DOHH2 (cell line): ENCODE results near the gene GALE.
A peak's percentile ranks its signal among the peaks of the same experiment; 100 is the strongest.

ENCODE experiments used
- H3F3A ChIP-seq: fragments of 200-600 bp; sonication (generic), shearing (Covaris generic); 2 replicates; pipeline ENCODE4 v1.6.0; 2016; ENCODE audit warnings: antibody characterized with exemption, mild to moderate bottlenecking; ENCODE audit not compliant: control insufficient read depth, insufficient read depth
- H3K27ac ChIP-seq: fragments of 200-600 bp; sonication (generic); 2 replicates; pipeline ENCODE4 v1.5.1; 2014; ENCODE audit warnings: low read depth, mild to moderate bottlenecking, low read length, moderate library complexity
- H3K27me3 ChIP-seq: fragments of 200-600 bp; sonication (generic); 2 replicates; pipeline ENCODE4 v1.6.1; 2014; ENCODE audit warnings: mild to moderate bottlenecking, low read length, mixed read lengths; ENCODE audit not compliant: control insufficient read depth
- H3K36me3 ChIP-seq: fragments of 200-600 bp; sonication (generic); 2 replicates; pipeline ENCODE4 v1.6.1; 2014; ENCODE audit warnings: mild to moderate bottlenecking, low read length, moderate library complexity, mixed read lengths; ENCODE audit not compliant: control insufficient read depth
- H3K4me1 ChIP-seq: fragments of 200-600 bp; sonication (generic); 2 replicates; pipeline ENCODE4 v1.6.1; 2014; ENCODE audit warnings: mild to moderate bottlenecking, low read length, mixed read lengths; ENCODE audit not compliant: control insufficient read depth
- H3K4me2 ChIP-seq: fragments of 200-600 bp; sonication (generic); 2 replicates; pipeline ENCODE4 v1.6.0; 2014; ENCODE audit warnings: mild to moderate bottlenecking, low read length, moderate library complexity
- H3K4me3 ChIP-seq: fragments of 200-600 bp; sonication (generic); 2 replicates; pipeline ENCODE4 v1.5.1; 2014; ENCODE audit warnings: mild to moderate bottlenecking, low read length, mixed read lengths
- H3K79me2 ChIP-seq: fragments of 200-600 bp; sonication (generic); 2 replicates; pipeline ENCODE4 v1.6.1; 2014; ENCODE audit warnings: mild to moderate bottlenecking, low read length, mixed read lengths; ENCODE audit not compliant: control insufficient read depth
- H3K9me2 ChIP-seq: fragments of 200-600 bp; sonication (generic); replicated peaks from 2 replicates; pipeline ENCODE4 v1.6.1; 2014; ENCODE audit warnings: mild to moderate bottlenecking, low read length, mixed read lengths; ENCODE audit not compliant: control insufficient read depth
- H3K9me3 ChIP-seq: fragments of 200-600 bp; sonication (generic); 2 replicates; pipeline ENCODE4 v1.6.1; 2014; ENCODE audit warnings: antibody characterized with exemption, low read length, mixed read lengths; ENCODE audit not compliant: control insufficient read depth, insufficient read depth
- H4K20me1 ChIP-seq: fragments of 200-600 bp; sonication (generic); 2 replicates; pipeline ENCODE4 v1.6.0; 2014; ENCODE audit warnings: low read depth, mild to moderate bottlenecking, antibody characterized with exemption, low read length, moderate library complexity; ENCODE audit not compliant: control insufficient read depth, insufficient read depth
- EZH2phosphoT487 ChIP-seq: fragments of 200-600 bp; sonication (generic); IDR thresholded peaks from 2 replicates; pipeline ENCODE4 v1.6.1; 2017; ENCODE audit warnings: borderline replicate concordance, mild to moderate bottlenecking, antibody characterized with exemption, low read length, moderate library complexity, mixed read lengths
- TF ChIP-seq, protein P1 (sequence below): fragments of 200-600 bp; sonication (generic); IDR thresholded peaks from one replicate; pipeline ENCODE4 v1.5.1; 2014; ENCODE audit warnings: antibody characterized with exemption, mild to moderate bottlenecking, low read depth, low read length; ENCODE audit not compliant: poor library complexity, severe bottlenecking

The GALE gene

DNA sequence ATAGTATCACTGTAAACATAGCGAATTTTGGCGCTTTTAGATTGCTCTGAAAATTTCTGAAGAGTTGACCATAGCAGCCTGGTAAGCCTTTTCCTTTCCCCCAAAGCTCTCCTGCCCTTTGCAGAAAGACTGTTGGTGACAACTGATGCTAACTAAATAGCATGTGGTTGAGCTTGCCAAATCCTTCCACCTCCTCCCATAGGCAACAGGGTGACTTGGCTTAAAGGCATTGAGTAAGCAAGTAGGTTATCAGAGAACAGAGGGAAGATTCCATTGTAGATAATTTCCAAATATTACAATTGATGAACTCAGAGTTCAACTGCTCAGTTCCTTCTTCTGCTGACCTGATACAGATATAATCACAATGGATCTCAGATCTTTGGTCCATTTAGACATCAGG lies 44.6 kb upstream of the GALE start:
- Histone ChIP-seq H3K27me3 (no peaks in the 10 kb centered on the region), H3K36me3 (peaks cover 27% of the 10 kb centered on the region), H3K27ac (no peak overlapping the region), H3K4me3 (no peak overlapping the region), H3K79me2 (no peaks in the 10 kb centered on the region), H3K4me1 (no peaks in the 10 kb centered on the region), H3K9me3 (no peaks in the 10 kb centered on the region), H3K9me2 (no peaks in the 10 kb centered on the region), H3F3A (0 out of 2 replicates have a peak, but pooled peaks cover 3% of the 10 kb centered on the region), H3K4me2 (no peak overlapping the region), H4K20me1 (no peaks in the 10 kb centered on the region)
- TF ChIP-seq, protein P1, sequence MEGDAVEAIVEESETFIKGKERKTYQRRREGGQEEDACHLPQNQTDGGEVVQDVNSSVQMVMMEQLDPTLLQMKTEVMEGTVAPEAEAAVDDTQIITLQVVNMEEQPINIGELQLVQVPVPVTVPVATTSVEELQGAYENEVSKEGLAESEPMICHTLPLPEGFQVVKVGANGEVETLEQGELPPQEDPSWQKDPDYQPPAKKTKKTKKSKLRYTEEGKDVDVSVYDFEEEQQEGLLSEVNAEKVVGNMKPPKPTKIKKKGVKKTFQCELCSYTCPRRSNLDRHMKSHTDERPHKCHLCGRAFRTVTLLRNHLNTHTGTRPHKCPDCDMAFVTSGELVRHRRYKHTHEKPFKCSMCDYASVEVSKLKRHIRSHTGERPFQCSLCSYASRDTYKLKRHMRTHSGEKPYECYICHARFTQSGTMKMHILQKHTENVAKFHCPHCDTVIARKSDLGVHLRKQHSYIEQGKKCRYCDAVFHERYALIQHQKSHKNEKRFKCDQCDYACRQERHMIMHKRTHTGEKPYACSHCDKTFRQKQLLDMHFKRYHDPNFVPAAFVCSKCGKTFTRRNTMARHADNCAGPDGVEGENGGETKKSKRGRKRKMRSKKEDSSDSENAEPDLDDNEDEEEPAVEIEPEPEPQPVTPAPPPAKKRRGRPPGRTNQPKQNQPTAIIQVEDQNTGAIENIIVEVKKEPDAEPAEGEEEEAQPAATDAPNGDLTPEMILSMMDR: no peak
- no peak for TF ChIP-seq EZH2phosphoT487

DNA sequence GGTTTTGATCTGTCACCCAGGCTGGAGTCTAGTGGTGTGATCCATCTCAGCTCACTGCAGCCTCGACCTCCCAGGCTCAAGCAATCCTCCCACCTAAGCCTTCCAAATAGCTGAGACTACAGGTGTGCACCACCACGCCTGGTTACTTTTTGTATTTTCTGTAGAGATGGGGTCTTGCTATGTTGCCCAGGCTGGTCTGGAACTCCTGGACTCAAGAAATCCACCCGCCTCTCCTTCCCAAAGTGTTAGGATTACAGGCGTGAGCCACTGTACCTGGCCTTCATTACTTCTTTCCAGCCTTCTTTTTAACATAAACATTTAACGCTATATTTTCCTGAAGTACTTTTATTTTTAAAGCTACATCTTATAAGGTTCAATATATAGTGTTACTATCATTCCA lies 43.1 kb upstream of the GALE start:
- Histone ChIP-seq H3K79me2 (no peaks in the 10 kb centered on the region), H4K20me1 (no peaks in the 10 kb centered on the region), H3K36me3 (peaks cover 27% of the 10 kb centered on the region), H3K9me2 (no peaks in the 10 kb centered on the region), H3K4me1 (peaks cover 3% of the 10 kb centered on the region; the same call in 1 of the 2 replicates), H3K27me3 (no peaks in the 10 kb centered on the region), H3K9me3 (no peaks in the 10 kb centered on the region), H3K27ac (no peak overlapping the region), H3F3A (0 out of 2 replicates have a peak, but pooled peaks cover 3% of the 10 kb centered on the region), H3K4me2 (no peak overlapping the region), H3K4me3 (no peak overlapping the region)
- TF ChIP-seq EZH2phosphoT487: no peak
- TF ChIP-seq, protein P1: no peak

DNA sequence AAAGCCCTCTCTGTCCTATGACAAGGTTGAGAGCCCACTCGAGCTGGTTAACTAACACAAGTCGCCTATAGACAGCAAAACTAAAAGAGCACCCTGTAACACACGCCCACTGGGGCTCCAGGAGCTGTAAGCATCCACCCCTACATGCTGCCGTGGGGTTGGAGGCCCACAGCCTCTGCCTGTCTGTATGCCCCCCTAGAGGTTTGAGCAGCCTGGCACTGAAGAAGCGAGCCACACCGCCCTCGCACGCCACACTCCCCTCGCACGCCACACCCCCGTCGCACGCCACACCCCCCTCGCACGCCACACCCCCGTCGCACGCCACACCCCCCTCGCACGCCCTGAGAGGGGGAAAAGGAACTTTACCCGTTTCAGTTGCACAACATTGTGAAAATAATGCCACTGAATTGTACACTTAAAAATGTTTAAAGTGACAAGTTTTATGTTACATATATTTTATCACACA lies 37.9 kb upstream of the GALE start:
- Histone ChIP-seq H3K36me3 (no peaks in the 10 kb centered on the region), H3K4me1 (peaks cover 18% of the 10 kb centered on the region), H3K9me2 (no peaks in the 10 kb centered on the region), H3K9me3 (no peaks in the 10 kb centered on the region), H3K4me2 (peak overlapping the region; percentile 61), H3K27me3 (no peaks in the 10 kb centered on the region), H3K27ac (no peak overlapping the region), H3K4me3 (peak overlapping the region; percentile 48), H3F3A (peaks cover 7% of the 10 kb centered on the region), H4K20me1 (no peaks in the 10 kb centered on the region), H3K79me2 (no peaks in the 10 kb centered on the region)
- TF ChIP-seq EZH2phosphoT487: no peak
- TF ChIP-seq, protein P1: no peak

DNA sequence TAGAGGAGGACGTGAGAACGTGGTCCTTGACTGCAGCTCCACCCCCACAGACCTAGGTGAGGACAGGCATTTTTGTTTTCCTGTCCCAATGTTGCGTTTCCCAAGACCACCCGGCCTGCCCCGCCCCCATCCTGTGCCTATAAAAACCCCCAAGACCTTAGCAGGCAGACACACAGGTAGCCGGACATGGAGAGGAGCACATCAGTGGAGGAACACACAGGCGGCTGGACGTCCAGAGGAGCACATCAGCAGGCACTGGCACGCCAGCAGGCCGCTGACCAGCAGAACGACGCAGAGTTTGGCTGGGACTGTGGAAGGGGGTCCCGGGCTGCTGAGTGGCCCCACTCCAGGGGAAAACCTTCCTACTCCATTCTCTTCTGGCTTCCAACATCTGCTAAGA lies 37.4 kb upstream of the GALE start:
- Histone ChIP-seq H3K9me3 (no peaks in the 10 kb centered on the region), H3K4me1 (peaks cover 18% of the 10 kb centered on the region), H3F3A (peaks cover 7% of the 10 kb centered on the region), H4K20me1 (no peaks in the 10 kb centered on the region), H3K4me3 (peak overlapping the region; percentile 48), H3K36me3 (no peaks in the 10 kb centered on the region), H3K9me2 (no peaks in the 10 kb centered on the region), H3K4me2 (peak overlapping the region; percentile 61), H3K79me2 (no peaks in the 10 kb centered on the region), H3K27me3 (no peaks in the 10 kb centered on the region), H3K27ac (no peak overlapping the region)
- TF ChIP-seq, protein P1: no peak
- no peak for TF ChIP-seq EZH2phosphoT487
